ENCODE measurements around the gene LMX1B.

The LMX1B gene

GRCh38 chr9:126604059-126605055 is 9.4 kb upstream of the LMX1B start:
- DNase-seq (ENCODE audit: low read depth), result no peak

- DNase-seq (ENCODE audit: low read depth), result no peak
These were observed 7.8 kb upstream of the LMX1B start for GRCh38 chr9:126605792-126606482.

- DNase-seq (ENCODE audit: low read depth), result no peak
These were observed 7.3 kb upstream of the LMX1B start for GRCh38 chr9:126606483-126606870.

- DNase-seq (ENCODE audit: low read depth), result no peak
These were observed 6.6 kb upstream of the LMX1B start for GRCh38 chr9:126607086-126607485.

- DNase-seq (ENCODE audit: low read depth), result no peak
These were observed 6.0 kb upstream of the LMX1B start for GRCh38 chr9:126607731-126608130.

- DNase-seq (ENCODE audit: low read depth), result no peak
These were observed 5.2 kb upstream of the LMX1B start for GRCh38 chr9:126608551-126608950.

GRCh38 chr9:126609191-126609590 is 4.5 kb upstream of the LMX1B start:
- DNase-seq (ENCODE audit: low read depth), result no peak

GRCh38 chr9:126609711-126610388 is 3.9 kb upstream of the LMX1B start:
- no peak for DNase-seq (ENCODE audit: low read depth)

- no peak for DNase-seq (ENCODE audit: low read depth)
These were observed 2.5 kb upstream of the LMX1B start for GRCh38 chr9:126611193-126611591.

GRCh38 chr9:126611592-126612325 is 2.0 kb upstream of the LMX1B start:
- peak; percentile 33 for DNase-seq (ENCODE audit: low read depth)

- DNase-seq (ENCODE audit: low read depth), result no peak
These were observed 1.4 kb upstream of the LMX1B start for GRCh38 chr9:126612326-126612812.

- DNase-seq (ENCODE audit: low read depth), result no peak
These were observed 701 bp upstream of the LMX1B start for GRCh38 chr9:126612813-126613641.

- DNase-seq (ENCODE audit: low read depth), result no peak
These were observed 343 bp downstream of the LMX1B start for GRCh38 chr9:126614088-126614454.

- DNase-seq (ENCODE audit: low read depth), result no peak
These were observed 922 bp downstream of the LMX1B start for GRCh38 chr9:126614455-126615244.

GRCh38 chr9:126615245-126615790 is 1.6 kb downstream of the LMX1B start:
- DNase-seq (ENCODE audit: low read depth), result peak; percentile 7

GRCh38 chr9:126615791-126616447 is 2.2 kb downstream of the LMX1B start:
- DNase-seq (ENCODE audit: low read depth), result no peak

GRCh38 chr9:126616521-126616976 is 2.8 kb downstream of the LMX1B start:
- DNase-seq (ENCODE audit: low read depth), result no peak

GRCh38 chr9:126617003-126617822 is 3.5 kb downstream of the LMX1B start:
- DNase-seq (ENCODE audit: low read depth), result no peak

Measured in amniotic epithelial cell (primary cell).